Bone marrow (tissue), 2 donors: ENCODE results near the gene ZNF609.

ENCODE experiments used
- DNase-seq, 2 donors: peaks; one replicate each; lab custom pipeline; 2025; lab: John Stamatoyannopoulos, UW

ZNF609 gene

DNA sequence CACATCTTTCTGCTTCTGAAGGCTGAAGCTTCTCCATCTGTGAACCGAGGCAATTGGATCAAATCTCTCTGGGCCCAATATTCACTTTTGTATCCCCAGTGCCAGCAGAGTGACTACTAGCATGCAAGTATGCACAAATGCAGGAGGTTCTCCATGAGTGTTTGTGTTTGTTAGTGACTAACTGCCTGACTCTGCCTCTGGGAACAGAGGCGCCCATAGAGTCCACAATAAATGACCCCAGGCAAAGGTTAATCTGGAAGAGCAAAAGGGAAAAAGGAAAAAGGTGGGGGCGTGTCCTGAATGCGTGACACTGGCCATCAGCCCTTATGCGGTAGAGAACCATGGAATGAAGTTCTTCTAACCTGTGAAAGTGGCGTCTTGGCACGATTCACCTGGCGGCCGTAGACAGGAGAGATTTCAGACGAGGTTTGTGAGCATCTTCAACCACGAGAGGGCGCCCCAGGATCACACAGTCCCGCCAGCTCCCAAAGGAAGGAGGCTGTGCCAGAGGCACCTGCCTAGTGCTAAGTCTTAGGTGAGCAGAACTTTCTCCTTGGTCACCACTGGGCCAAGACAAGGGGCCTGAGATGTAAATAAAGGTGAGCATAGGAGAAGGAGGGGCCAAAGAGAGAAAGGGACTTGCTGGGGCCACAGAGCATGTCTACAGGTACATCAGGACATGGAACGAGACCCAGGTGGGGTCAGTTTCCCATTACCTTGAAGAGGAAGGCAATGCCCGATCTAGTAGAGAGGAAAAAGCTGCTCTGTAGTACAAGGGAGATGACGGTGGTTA is 270.8 kb downstream of the ZNF609 start:
- peak; percentile 47 to 63 for DNase-seq

DNA sequence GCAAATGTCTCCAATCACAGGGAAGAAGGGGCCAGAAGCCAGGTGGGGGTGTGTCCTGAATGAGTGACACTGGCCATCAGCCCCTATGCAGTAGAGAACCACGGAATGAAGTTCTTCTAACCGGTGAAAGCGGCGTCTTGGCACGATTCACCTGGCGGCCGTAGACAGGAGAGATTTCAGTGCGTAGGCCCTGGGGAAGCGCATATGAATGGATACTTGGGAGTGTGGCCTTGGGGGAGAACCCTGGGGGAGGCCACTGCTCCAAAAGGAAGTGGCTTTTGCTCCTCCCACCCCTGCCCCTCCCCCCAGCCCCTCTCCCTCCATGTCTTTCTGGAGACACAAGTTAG is 271.4 kb downstream of the ZNF609 start:
- DNase-seq = no peak

GRCh38 chr15:64732156-64732860 is 271.9 kb downstream of the ZNF609 start:
- no peak for DNase-seq
